ENCODE results near the gene RHOH.

RHOH gene

DNA sequence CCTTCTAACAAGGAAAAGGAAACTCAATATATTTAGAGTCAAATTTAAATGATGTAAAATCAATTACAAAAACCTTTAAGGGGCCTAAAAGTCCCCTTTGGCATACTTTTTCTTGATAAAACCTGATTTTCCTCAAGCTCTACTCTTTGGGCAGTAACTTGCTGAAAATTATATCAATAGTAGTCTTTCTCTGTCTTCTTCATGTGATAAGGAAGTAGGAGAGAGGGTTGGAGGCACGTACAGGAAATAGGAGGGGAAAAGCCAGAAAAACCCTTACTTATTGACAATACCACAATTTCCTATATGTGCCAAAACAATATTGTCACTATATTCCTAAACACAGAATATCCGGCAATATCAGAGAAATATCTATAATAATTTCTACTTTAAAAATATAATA lies 9.6 kb downstream of the RHOH start:
- no peak for DNase-seq

DNA sequence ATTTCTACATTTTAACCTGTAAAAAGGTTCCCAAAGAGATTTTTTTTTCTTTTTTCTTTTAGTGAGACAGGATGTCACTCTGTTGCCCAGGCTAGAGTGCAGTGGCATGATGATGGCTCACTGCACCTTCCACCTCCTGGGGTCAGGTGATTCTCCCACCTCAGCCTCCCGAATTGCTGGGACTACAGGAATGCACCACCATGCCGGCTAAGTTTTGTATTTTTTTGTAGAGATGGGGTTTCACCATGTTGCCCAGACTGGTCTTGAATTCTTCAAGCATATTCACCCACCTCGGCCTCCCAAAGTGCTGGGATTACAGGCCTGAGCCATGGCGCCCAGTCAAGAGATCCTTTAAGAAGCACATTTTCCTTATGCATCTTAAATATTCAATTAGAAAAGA lies 12.6 kb downstream of the RHOH start:
- no peak for DNase-seq

- no peak for DNase-seq
Observed at GRCh38 chr4:40210776-40211175, 13.9 kb downstream of the RHOH start.

- DNase-seq = no peak
Observed at GRCh38 chr4:40211224-40212185, 14.7 kb downstream of the RHOH start.

- DNase-seq = no peak
Observed at GRCh38 chr4:40212674-40213527, 16.1 kb downstream of the RHOH start.

- no peak for DNase-seq
Observed at GRCh38 chr4:40214038-40214437, 17.2 kb downstream of the RHOH start.

DNA sequence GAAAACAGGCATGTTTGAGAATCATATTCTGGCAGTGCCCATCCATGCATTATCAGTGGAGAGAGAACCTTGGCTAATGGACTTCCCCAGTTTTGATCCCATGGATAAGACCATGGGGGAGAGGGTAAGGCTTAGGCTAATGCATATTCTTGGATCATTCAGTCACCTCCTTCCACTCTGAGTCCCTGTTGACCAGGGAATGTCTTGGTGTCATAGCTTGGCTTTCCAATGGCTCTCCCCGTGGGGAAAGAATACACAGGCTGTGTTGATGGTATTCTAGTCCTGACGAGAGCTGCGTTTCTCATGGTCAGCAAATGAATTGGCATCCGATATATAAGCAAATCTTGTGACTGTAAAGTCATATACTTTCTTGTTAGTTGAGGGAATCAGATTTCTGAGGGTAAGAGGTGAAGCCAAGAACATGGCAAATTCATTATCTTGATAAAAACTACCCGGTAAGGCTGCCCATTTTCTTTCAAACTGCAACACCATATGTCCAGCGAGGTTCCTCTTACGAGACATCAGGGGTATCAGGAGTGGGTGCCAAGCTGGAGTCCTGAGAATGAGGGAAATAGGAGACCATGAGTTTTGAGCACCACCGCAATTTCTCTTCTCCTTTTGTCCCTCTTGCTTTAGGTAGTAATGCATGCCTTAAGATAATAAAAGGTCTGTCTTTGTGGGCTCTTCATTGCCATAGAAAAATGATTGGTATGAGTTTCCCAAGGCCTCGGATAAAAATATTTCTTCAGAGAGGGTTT lies 18.0 kb downstream of the RHOH start:
- DNase-seq = no peak

DNA sequence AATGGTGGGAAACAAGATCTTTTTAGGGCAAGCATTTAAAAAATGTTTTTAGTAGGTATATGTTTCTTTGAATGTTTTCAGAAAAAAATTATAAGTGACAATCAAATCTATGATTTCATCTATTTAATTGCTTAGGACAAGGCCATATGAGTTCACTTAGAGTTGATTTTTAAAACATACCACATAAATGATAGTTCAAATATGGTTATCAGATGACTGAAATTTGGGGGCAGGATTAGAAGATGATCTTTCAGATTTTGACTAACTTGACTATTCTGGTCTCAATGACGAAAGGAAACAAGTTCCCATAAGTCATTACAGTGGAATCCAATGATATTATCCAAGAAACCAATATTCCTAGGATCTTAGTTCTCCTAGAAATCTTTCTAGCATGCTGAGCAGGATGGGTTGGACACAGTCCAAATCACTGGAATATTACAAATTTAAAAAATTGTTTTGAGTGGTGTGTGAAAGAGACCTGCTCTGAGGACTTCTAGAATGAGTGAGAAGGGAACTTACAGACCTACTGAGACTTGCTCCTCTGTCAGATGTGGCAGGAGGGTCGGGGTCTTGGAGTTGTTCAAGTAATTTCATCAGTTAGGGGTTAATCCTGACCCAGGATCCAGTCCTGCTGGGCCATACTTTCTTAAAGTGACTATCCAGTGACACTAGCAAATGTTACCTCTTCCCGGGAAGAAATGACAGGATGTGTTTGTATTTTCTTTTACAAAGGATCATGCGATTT lies 20.0 kb downstream of the RHOH start:
- DNase-seq = no peak

- DNase-seq = no peak
Observed at GRCh38 chr4:40221744-40222143, 24.9 kb downstream of the RHOH start.

DNA sequence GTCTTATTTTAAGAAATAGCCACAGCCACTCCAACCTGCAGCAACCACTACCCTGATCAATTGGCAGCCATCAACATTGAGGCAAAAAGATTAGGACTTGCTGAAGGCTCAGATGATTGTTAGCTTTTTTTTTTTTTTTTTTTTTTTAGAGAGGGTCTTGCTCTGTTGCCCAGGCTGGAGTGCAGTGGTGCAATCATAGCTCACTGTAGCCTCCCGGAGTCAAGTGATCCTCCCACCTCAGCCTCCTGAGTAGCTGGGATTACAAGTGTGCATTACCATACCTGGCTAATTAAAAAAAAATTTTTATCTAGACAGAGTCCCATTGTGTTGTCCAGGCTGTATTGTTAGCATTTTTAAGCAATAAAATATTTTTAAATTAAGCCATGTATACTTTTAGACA lies 26.5 kb downstream of the RHOH start:
- no peak for DNase-seq

GRCh38 chr4:40224432-40224831 lies 27.6 kb downstream of the RHOH start:
- DNase-seq = no peak

DNA sequence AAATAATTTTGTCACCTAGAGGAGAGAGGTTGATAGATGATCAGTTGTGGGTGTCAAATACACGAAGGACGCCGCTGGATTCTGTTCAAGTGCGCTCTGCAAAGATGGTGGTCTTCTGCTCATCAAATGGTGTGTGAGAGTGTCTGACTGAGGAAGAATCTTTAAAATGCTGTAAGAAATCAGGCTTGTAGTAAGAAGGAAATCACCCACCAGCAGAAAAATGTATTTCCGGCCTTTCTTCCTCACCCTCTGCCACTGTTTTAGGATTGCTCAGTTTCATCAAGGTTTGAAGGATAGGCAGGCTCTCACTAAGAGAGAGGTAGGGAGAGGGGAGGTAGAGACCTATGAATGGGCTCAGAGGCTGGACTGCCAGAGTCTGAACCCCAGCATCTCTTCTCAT lies 28.7 kb downstream of the RHOH start:
- DNase-seq = no peak

- no peak for DNase-seq
Observed at GRCh38 chr4:40227284-40227683, 30.5 kb downstream of the RHOH start.

DNA sequence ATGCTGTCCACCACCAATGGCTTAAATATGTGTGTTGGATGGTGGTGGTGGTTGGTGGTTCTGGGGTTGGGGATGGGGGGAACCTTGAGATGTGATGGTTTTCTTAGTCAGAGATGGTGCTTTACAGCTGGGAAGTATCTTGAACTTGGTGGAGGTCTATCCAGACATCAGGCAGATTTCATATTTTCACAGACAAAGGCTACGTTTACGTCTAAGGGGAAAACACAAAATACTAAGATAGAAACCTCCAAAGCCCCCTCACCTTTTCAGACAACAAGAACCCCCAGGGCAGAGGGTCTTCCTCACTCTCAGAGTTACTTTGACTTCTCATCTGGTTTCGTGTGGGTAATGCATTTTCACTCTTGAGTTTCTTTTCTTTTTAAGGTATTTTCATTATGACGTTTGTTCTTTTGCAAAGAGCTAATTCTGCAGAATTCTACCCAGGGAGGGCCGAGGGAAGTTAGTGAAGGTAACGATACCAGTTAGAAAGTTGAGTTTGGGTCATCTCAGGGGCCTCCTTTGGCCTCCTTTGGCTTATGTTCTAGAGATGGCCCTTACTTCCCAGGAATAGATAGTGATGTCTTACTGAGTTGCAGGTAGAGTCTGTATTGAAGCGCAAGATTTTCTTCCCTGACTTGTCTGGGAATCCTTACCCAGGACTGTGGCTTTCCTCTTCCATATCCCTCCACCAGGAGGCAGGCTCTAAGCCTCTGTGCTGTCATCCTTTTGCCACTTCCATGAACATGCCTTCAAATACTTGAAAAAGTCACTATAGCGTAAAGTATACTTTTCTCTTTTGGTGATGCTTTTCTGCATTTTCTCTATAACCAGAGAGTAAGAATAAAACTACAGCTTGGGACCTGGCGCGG lies 31.9 kb downstream of the RHOH start:
- DNase-seq = no peak

GRCh38 chr4:40231316-40231863 lies 34.6 kb downstream of the RHOH start:
- DNase-seq = no peak

- DNase-seq = no peak
Observed at GRCh38 chr4:40232610-40233009, 35.8 kb downstream of the RHOH start.

DNA sequence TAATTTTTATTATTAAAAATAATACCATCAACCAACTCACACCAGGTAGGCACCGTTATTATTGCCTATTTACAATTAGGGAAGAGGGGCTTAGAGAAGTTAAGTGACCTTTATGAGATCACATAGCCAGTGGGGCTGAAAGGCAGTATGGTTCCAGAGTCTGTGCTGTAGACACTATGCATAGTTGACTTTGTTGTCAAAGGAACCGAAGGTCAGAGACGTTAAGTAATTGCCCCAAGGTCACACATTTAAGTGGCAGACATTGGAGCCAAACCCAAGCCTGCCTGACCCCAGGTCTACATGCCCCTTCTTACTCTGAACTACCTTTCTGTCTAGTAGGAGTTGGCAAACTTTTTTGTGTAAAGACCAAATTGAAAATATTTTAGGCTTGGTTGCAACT lies 36.4 kb downstream of the RHOH start:
- DNase-seq = no peak

DNA sequence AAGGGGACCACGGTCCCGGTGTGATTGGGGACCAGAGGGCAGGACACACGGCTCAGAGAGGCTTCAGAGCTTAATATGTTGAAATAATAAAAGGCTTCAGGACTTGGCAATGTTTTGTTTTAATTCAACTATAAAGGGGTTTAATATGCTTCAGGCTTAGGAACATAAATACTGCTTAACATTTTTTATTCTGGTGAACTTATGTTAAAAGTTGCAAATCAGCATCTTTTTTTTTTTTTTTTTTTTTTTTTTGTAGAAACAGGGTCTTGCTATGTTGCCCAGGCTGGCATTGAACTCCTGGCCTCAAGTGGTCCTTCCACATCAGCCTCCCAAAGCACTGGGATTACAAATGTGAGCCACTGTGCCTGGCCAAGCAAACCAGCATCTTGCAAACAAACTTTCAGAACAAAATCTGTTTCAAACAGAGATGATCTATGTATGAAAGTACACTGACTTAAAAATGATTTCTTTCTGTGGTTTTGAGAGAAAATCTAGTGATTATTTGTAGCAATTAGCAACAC lies 37.7 kb downstream of the RHOH start:
- no peak for DNase-seq

DNA sequence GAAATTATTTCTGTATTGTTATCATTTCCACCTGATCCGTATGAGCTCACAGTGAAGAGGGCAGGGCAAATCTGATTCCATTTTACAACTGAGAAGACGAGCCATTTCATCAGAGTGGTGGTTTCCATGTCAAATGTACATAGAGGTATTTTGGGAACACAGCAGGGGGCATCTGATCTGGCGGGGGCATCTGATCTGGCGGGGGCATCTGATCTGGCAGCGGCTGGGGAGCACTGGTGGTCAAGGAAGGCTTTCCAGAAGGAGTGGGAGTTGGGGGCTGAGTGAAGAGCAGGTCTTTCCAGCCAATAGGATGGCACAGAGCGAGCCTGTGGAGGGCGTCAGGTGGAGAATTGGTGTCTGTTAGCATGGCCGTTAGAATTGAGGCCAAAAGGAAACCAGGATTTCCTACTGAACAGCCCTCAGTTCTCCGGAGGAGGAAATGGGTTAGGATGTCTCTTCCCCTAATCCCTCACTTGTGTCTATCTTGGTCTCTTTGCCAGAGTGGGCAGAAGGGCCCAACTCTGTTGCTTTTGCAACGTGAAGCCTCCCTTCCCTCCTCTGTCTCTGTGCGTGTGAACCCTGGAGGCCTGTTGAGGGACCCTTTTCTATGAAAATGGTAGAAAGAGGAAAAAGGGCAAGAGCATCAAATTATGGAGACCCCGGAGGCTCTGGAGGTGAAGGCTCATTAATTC lies 41.3 kb downstream of the RHOH start:
- no peak for DNase-seq
